SW480 (cell line): ENCODE measurements around the gene PFDN4.
A peak's percentile ranks its signal among the peaks of the same experiment; 100 is the strongest.

Source experiments
- DNase-seq: peaks from one replicate; pipeline ENCODE4 v3.0.0-alpha.2; 2016; ENCODE audit warnings: low spot score

PFDN4 gene

DNA sequence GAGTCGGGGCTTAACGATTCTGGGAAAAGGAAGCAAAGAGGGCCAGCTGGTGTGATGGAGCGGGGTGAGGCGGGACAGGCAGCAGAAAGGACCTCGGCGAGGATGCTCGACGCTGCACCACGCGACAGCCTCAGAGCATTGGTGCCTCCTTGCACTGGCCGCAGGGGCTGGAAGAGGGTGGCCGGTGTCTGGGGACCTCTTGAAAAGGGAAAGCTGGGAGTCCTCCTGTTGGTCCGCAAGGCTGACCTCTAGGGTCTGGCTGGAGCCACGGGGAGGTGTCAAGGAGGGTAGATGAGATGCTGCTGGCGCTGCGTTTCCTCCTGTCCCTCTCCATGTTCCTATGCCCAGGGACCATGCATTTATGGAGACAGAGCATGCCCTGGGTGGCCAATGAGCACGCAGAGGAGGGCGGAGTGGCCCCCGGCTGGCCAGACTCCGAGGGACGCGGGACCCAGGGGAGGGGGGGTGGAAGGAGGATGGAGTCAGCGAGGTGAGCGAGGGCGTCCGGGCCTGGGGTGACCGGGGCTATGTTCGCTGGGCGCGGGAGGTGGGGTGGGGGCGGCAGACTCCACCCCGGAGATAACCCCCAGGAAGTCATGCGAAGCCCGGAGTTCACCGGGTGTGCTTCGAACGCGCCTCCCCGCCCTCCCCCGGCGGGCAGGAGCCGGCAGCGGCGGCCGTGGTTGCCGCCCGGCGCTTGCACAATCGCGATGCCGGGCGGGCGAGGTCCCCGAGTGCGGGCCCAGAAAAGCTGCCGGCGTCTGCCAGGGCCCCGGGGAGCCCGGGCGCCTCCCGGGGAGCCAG, 34.0 kb upstream of the PFDN4 start, which contains the start of gene CYP24A1:
Gene CYP24A1, minus strand, starts transcription at position 334 of the 804 bp plus-strand sequence. CDS start 407 bp downstream, outside the sequence.
- peak; percentile 59 for DNase-seq

DNA sequence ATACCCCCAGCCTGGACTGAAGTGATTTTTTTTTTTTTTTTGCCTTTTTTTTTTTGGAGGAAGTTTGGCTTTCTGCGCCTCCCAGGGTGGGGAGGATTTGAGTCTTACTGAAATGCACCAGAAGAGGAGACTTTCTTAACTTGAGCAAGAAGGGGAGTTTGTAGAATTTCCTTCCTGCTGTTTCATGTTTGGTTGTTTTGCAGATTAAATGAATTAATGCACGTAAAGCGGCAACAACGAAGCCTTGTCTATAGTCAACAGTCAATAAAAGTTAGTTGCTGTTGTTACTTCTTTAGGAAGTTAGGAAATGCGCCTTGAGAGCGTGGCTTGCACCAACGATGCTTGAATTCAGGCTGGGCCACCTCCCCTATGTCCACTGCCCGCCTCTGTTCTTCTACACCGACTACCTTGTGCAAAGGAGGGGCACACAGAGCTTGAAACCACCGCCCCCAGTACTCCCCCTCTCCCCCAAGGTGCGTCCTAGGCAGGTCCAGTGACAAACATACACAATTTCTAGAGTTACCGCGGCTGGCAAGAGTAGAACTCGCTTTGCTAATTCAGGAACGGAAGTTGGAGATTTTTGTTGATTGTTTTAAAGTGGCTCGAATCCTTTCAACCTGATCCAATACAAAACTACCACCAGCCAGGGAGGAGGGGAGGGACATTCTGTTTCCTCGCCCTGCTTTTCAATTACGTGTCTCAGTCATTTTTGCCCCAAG, 33.3 kb upstream of the PFDN4 start:
- DNase-seq: no peak

DNA sequence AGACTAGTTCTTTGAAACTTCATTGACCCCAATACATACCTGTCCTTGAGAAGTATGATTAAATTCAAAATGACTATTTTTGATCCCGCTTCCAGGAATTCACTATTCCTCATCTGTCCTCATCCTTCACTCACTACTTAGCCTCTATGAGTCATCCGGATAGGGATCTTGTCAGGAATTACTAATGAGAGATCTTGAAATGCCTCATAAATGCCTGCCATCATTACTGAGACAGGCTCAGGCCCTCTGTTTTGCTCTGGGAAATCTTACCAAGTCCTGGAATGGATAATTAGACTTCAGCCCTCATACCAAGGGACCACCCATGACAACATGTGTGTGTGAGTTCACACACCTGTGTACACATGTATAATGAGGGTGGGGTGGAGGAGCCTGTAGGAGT, 31.3 kb upstream of the PFDN4 start:
- no peak for DNase-seq

DNA sequence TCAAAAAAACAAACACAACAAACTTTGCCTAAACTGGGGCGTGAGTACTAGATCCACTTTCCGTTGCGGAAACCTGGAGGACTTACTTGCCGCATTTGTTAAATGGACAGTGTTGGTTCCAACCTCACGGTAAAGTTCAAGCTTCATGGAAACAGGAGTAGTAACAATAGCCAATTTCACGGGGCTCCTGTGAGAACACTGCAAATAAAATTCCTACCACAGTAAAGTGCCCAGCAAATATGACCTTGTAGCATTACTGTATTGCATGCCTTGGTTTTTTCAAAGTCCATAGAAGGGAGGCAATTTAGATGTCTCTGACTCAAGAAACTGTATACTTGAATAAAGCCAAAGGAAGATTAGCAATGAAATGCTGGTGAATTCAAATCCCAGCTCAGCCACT, 30.5 kb upstream of the PFDN4 start:
- no peak for DNase-seq

DNA sequence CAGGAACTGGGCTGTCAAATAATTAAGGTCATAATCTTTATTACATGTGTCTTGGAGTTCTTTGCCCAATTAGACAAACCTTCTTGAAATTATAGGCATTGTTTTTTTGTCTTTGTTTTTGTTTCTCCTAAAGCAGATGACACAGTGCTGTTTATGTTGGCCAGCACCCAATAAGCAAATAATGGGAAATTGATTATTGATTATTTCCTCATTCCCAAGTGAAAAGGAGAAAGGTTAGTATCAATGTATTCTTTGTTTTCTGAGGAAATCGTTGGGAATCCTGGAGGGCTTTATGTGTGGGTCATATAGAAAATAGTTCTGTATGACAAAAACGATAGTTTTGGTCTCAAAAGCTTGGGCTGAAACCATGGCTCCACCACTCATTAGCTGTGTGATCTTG, 29.6 kb upstream of the PFDN4 start:
- no peak for DNase-seq

DNA sequence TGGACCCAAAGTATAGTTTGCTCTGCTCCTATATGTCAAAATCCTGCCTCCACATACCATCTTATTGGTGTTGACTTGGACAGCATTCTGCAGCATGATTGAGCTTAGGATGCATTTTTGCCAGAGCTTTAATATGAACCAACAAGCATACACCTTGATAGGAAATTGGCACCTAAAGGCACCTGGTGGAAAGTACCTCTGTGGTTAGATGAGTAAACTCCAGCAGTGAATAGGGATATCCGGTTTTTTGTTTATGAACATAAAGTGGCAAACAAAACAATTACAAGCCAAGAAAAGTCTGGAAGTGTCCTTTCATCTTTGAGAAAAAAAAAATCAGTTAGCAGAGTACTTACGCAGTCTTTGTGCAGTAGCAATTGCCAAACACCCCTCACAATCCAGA, 27.9 kb upstream of the PFDN4 start:
- peak; percentile 89 for DNase-seq

DNA sequence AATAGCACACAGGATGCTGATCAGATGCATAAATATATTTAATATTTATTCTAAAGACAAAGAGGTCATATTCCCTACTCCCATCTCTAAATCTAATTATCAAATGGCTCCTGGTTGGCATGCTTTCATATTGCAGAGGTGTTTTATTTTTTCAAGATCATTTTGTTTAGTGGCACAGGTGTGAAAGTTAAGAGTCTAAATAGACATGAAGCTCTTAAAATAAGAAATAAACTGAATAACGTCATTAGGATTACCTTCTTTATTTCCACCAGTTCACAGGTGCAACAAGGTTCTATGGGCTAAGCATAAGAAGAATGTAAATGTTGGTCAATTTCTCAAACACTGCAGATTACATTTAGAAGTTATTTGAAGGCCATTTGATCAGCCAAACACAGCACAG, 27.0 kb upstream of the PFDN4 start:
- DNase-seq: no peak

DNA sequence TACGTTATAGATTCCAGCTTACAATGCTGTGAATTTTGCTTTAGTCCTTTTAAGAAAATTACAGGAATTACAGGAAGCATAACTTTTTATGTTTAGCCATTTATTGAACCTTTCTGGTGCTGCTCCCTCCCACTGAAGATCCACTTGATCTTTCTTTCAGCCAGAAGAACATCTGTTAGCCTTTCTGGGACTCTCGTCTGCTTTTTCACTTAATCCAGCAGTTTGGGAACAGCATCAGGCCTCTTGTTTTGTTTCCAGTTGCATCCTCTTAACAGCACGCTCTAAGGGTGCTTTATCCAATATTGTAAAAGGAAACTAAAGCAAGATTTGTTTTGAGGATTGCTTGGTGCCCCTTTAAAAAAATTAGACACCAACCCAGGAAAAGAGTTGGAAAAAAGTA, 23.8 kb upstream of the PFDN4 start:
- no peak for DNase-seq

DNA sequence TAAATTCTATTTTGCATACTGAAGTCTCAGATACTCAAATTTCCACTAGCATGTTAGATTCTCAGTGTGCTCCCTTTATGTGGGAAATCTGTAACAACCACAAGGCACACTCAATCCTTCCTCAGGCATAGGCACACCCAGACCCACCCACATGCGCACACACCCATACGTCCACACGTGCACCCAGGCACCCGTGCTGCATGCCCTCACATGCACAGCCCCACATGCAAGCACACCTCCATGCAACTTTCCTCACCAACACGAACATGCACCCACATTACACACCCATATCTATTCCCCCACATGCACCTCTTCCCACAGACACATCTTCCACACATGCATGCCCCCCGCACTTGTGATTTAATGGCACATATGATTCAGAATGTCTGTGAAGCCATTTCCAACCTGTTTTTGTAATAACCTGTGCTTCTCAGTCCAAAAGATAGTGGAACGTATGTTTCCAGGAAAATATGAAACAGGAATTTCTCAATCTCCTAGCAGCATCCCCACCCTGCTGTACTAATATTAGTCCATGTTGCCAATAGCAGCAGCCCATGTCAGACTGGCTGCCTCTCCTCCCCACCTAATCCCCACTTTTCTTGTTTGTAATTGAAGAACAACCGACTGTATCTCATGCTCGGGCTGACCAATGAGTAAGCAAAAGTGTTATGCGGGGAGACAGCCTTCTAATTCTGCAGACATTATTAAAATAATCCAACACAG, 22.8 kb upstream of the PFDN4 start:
- DNase-seq: no peak

DNA sequence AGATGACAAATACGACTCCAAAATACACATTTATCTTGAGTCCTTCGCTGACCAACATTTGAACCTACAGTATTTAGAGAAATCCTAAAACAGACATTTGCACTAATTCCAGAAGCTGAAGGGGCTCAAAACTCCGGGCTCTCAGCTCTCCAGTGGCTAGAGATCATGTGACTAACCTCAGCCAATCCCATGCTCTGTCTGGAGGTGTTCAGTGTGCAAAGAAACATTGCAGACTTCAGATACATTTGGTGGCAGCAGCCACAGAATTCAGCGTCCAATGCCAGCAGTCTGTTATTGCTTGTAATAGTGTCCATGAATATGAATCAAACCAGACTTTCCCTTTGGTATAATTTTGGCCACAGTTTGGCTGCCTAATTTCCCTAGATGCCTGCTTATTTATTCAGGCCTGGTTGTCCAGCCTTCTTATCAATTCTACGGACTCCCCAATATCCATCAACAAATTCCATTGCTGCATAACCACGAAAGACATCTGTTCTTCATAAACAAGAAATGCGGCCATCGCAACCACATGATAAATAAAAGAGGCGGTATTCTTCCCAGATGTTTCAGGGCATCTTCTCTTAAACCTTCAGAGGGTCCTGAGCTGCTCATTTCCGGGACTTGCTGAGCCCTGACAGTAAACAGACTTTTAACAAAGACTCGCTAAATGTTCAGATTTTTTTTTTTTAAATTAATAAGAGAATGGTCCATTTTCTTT, 19.6 kb upstream of the PFDN4 start:
- DNase-seq: no peak

DNA sequence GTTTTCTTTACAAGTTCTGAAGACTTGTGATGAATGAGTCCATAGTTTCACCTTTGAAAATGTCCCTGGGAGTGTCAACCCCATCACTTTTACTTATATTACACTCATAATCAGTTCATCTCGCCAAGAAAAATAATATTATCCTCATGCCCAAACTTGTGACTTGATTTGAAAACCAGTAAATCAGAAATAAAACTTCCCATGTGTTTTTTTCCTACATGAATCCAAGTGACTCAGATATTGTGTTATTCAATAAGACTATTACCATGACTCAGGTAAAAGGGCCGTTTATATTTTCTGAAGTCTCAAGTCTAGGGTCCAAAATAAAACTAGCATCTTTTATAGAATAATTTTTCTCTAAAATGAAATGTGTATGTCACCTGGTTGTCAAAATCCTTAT, 18.3 kb upstream of the PFDN4 start:
- DNase-seq: no peak

DNA sequence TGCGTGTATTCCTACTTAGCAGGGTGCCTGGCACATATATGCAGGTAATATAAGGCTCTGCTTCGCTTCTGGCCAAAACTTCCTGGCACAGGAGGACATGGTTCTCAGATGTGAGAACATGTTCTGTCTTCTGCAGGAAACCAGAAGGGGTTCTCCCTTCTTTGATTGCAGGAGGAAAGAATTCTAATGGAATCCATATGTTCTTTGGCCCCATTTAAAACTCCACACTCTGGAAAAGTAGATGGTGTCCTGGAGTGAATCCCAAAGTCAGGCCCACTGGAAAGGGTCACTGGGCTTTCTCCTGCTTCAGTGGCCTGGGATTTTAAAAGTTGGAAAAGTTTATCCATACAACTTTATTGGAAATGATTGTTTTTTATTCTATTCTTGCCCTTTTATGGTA, 17.7 kb upstream of the PFDN4 start:
- no peak for DNase-seq

DNA sequence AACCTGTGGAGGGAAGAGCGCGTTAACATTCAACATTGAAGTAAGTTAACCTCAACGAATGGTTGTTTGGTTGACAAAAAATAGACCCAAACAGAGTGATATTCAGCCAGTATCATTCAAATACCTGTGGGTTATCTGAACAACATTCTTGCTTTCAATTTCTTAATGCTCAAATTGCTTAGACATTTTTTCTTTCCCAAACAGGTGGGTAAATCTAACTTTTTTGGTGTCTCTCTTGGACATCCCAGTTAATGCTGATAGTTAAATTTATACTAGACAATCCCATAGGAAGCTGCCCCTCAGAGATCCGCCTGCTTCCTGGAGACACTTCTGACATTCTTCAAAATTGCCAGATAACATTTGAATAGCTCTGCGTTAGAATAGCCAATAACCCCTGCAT, 14.1 kb upstream of the PFDN4 start:
- no peak for DNase-seq

DNA sequence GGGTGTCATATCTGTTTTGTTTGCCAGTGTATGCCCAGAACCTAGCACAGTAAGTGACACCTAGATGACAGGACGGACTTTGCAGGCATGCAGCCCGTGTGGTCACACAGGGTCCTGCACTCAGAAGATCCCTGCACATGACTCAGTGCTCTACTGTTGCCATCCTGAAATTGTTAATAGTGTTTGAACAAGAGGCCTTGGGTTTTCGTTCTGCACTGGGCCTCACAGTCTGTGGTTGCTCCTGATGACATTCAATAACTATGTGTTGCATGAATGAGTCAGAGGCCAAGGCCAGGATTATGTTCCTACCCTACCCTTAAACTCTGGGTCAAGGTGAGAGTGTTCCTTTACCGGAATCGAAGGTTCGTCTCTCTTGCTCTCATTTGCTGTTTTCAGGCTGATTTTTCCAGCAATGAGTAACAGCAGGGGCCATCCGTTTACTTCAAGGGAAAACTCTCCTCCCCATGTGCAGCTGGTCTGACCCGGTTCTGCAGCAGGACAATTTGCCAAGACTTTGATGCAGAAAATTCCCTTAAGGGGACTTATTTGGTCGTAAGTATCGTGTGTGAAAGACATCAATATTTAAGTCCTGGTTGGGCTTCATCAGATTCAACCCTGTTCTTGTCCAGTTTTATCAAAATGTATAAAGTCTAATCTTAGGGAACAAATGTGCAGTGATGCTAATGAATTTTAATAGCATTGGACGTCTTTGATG, 13.0 kb upstream of the PFDN4 start:
- peak; percentile 92 for DNase-seq

DNA sequence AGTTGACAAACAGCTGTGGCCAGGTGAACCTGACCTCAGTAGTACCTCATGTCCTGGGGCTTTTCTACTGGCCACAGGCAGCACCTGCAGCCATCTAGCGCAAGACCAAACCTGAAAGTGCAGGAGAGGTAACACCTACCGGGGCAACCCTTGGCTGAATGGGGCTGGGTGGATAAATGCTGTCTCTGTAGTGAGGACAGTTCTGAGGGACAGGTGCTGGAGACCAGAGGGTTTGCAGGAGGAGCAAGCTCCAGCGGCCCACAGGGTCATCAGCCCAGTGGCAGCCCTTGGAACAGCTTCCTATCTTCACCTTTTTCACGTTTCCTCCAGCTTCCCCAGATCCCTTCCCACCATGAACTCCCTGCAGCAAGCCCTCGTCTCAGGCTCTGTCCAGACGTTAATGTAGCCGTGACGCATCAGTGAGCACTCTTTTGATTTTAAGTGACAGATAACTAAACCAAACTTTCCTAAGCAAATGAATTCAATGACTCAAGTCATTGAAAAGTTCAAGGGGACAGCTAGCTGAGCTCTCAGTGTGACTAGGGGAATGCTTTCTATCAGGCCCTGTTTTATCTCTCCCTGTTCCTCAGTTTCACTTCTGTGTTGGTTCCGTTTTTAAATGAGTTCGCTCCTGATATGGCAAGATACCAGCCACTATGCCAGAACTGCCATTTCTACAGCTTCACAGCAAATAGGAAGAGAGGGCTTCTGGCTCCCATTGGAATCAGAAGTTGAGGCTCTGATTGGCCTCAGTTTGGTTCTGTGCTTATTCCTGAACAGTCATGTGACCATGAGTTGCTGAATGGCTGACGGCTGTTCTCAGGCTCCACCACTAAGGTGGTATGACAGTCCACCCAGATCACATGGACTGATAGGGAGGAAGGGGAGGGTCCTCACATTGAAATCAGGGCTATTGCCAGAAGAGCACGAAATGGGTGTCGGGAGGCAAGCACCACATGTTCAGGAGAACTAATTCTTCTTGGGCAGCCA, 12.1 kb upstream of the PFDN4 start:
- DNase-seq: no peak

DNA sequence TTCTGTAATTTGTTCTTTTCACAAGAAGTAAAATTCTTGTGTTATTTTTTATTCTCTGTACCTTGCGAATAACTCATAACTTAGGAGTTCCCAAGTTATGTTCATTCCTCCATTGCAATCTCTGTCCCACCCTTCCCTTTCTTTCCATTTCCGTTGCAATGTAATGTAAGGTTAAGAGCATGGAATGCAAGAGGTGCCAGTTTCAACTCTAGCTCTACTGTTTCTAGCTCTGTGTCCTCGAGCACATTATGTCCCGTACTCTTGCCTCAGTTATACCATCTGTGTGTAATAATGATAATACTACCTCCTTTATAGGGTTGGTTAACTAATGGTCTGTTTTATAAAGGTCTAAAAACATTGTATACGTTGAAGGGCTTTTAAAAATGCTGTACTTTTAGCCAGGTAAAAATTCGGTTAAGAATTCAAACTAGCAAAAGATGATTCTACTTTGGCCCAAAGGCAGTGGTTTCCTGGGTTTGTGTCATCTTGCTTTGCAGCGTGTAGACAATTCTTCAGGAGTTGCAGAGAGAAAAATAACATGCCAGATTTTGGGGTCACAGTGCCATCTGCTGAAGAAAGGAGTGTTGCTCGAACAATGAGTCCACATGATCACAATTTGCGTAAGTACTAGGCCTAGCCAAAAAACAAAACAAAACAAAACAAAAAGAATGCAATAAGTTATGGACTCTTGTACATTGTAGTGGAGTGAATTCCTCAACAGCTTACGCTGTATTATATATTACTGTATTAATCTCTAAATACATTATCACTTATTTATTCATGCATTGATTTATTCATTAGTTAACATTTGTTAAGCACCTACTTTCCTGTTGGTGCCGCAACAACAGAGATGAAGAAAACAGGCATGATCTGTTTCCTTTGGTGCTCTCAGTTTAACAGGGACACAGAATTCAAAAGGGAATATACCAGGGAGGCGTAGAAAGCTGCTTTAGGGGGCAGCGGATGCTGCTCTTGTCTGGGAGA, 10.0 kb upstream of the PFDN4 start:
- DNase-seq: peak; percentile 81

DNA sequence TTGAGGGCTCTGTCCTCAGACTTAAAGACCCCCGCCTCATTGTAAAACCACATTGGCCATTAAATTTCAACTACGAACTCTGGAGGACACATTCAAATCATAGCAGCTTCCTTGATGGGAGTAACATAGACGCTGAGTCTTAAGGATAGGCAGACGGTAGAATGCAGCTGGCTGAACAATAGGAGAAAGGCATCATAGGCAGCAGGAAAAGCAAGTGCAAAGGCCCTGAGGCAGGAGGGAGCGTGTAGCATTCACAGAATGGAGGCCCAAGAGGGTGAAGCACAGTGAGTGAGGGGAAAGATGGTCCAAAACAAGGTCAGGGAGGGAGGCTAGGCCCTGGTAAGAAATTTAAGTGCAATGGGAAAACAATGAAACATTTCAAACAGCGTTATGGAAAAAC, 8.6 kb upstream of the PFDN4 start:
- DNase-seq: no peak

DNA sequence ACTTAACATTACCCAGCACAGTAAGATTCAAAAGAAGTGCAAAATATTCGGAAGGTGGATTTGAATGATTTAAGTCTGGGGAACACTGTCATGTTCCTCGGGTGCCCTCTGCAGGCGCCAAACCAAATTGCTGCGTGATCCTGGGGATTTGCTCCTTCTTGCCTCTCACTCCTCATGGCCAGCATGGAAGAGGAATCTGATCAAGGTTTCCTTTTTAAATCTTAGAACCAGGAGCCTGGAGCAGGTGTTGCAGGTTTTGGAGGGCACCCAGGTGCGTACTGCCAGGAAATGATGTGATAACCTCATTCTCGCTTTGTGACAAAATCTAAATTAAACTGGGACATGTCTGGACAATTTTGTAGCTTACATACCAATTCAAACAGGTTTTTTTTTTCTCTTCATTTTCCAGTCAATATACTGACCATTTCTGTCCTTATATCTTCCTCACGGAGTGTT, 8.1 kb upstream of the PFDN4 start:
- DNase-seq: peak; percentile 82
